Fibroblast of skin of right biceps (primary cell): Measurements from ENCODE around the gene SPTB.
A peak's percentile ranks its signal among the peaks of the same experiment; 100 is the strongest.

ENCODE experiments used
- DNase-seq: peaks from one replicate; pipeline ENCODE4 v3.0.0-alpha.2; 2013

The SPTB gene

GRCh38 chr14:64848239-64848638 is 31.5 kb downstream of the SPTB start:
- no peak for DNase-seq

GRCh38 chr14:64846319-64846718 is 33.4 kb downstream of the SPTB start:
- DNase-seq, result no peak

- DNase-seq, result peak; percentile 74
These were observed 33.8 kb downstream of the SPTB start for GRCh38 chr14:64845878-64846277.

GRCh38 chr14:64844969-64845536 is 34.7 kb downstream of the SPTB start:
- no peak for DNase-seq

- no peak for DNase-seq
These were observed 35.4 kb downstream of the SPTB start for GRCh38 chr14:64844272-64844671.

- DNase-seq, result no peak
These were observed 36.2 kb downstream of the SPTB start for GRCh38 chr14:64843548-64843947.

- peak; percentile 7 for DNase-seq
These were observed 37.6 kb downstream of the SPTB start for GRCh38 chr14:64841772-64842750.

- DNase-seq, result peak; percentile 77
These were observed 38.5 kb downstream of the SPTB start for GRCh38 chr14:64841121-64841651.

GRCh38 chr14:64838656-64839055 is 41.1 kb downstream of the SPTB start:
- no peak for DNase-seq

- DNase-seq, result no peak
These were observed 44.3 kb downstream of the SPTB start for GRCh38 chr14:64835431-64835830.

GRCh38 chr14:64834965-64835364 is 44.7 kb downstream of the SPTB start:
- no peak for DNase-seq

- no peak for DNase-seq
These were observed 48.3 kb downstream of the SPTB start for GRCh38 chr14:64831419-64831818.

- DNase-seq, result no peak
These were observed 48.7 kb downstream of the SPTB start for GRCh38 chr14:64830961-64831360.

GRCh38 chr14:64828071-64828470 is 51.6 kb downstream of the SPTB start:
- DNase-seq, result no peak

GRCh38 chr14:64826845-64827244 is 52.9 kb downstream of the SPTB start:
- DNase-seq, result no peak

GRCh38 chr14:64826333-64826732 is 53.4 kb downstream of the SPTB start:
- DNase-seq, result no peak

GRCh38 chr14:64825509-64825908 is 54.2 kb downstream of the SPTB start:
- DNase-seq, result no peak

- no peak for DNase-seq
These were observed 54.7 kb downstream of the SPTB start for GRCh38 chr14:64825006-64825405.

GRCh38 chr14:64824471-64824870 is 55.2 kb downstream of the SPTB start:
- no peak for DNase-seq

- peak; percentile 69 for DNase-seq
These were observed 56.3 kb downstream of the SPTB start for GRCh38 chr14:64823305-64823861.

- DNase-seq, result peak; percentile 57
These were observed 58.1 kb downstream of the SPTB start for GRCh38 chr14:64821651-64822050.

GRCh38 chr14:64818151-64818550 is 61.6 kb downstream of the SPTB start:
- no peak for DNase-seq

GRCh38 chr14:64817631-64818030 is 62.1 kb downstream of the SPTB start:
- DNase-seq, result no peak
